GM23248 (cell line): ENCODE data around the gene TGFBR1.

Experiments used
- EZH2 ChIP-seq: fragments of 200-600 bp; sonication (generic); IDR thresholded peaks from 2 replicates; pipeline ENCODE4 v1.6.1; 2018; ENCODE audit warnings: antibody characterized with exemption, mild to moderate bottlenecking; ENCODE audit not compliant: insufficient read depth, poor library complexity, severe bottlenecking
- EZH2phosphoT487 ChIP-seq: fragments of 200-600 bp; sonication (generic); IDR thresholded peaks from 2 replicates; pipeline ENCODE4 v1.6.1; 2018; ENCODE audit warnings: antibody characterized with exemption, moderate library complexity, mild to moderate bottlenecking, low read depth; ENCODE audit not compliant: insufficient read depth

DNA sequence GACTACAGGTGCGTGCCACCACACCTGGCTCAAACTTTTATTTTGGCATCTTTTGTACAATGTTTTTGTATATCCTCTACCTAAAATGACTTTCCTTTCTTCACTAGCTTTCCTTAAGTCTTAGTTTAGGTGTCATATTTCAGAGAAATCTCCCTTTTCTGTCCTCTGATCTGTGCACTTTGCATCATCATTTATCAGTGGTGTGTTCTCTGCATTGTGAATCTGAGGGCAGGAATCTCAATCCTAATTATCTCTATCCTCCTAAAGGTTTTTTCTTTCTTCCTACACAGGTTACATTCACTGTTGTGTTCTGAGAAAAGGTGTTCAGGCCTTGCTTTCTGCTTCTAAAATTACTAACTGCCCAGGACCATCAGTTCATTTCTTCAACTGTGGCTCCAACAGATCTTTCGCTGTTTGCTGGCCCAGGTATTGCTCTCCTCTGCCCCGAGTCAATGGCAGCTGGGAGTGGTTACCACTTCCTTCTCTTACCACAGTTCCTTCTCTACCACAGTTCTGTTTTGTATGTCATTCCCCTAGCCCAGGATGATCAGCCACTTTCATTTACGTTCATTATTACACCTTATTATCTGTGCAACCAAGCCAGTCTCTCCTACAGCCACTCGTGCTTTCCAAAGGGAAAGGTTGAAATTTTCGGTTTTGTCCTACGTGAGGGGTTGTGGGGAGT is 14.0 kb downstream of the TGFBR1 start:
- TF ChIP-seq EZH2phosphoT487 (no peak), EZH2 (no peak)
